Measurements from ENCODE around the gene UGT2A3.
"Not testable (repeated sequence)": the region's sequence is repeated elsewhere in the genome, so short reads cannot be mapped to it uniquely, and the experiment has no call there.

UGT2A3 gene

GRCh38 chr4:68951078-68951805 lies at the start of gene UGT2A3:
Gene UGT2A3, minus strand, starts transcription at chr4:68951804. Its CDS starts 44 bp downstream, at chr4:68951760.
- no peak for DNase-seq

- no peak for DNase-seq
Measured at GRCh38 chr4:68997040-68997439, 45.4 kb upstream of the UGT2A3 start.

GRCh38 chr4:68995292-68995691 lies 43.7 kb upstream of the UGT2A3 start:
- no peak for DNase-seq

- no peak for DNase-seq
Measured at GRCh38 chr4:68987007-68987406, 35.4 kb upstream of the UGT2A3 start.

GRCh38 chr4:68985442-68985841 lies 33.8 kb upstream of the UGT2A3 start:
- DNase-seq = no peak

GRCh38 chr4:68984947-68985346 lies 33.3 kb upstream of the UGT2A3 start:
- no peak for DNase-seq

GRCh38 chr4:68963374-68963773 lies 11.8 kb upstream of the UGT2A3 start:
- no peak for DNase-seq

- no peak for DNase-seq
Measured at GRCh38 chr4:68962868-68963267, 11.3 kb upstream of the UGT2A3 start.

- no peak for DNase-seq
Measured at GRCh38 chr4:68960294-68961163, 8.9 kb upstream of the UGT2A3 start.

- DNase-seq = not testable (repeated sequence)
Measured at GRCh38 chr4:68959085-68959484, 7.5 kb upstream of the UGT2A3 start.

GRCh38 chr4:68954126-68954525 lies 2.5 kb upstream of the UGT2A3 start:
- DNase-seq = no peak

- no peak for DNase-seq
Measured at GRCh38 chr4:68953056-68953596, 1.5 kb upstream of the UGT2A3 start.

GRCh38 chr4:68951806-68952585 lies 392 bp upstream of the UGT2A3 start:
- DNase-seq = no peak

GRCh38 chr4:68950033-68950432 lies 1.6 kb downstream of the UGT2A3 start:
- DNase-seq = no peak

- DNase-seq = no peak
Measured at GRCh38 chr4:68948985-68949384, 2.6 kb downstream of the UGT2A3 start.

GRCh38 chr4:68948044-68948743 lies 3.4 kb downstream of the UGT2A3 start:
- no peak for DNase-seq

GRCh38 chr4:68929076-68929737 lies 22.4 kb downstream of the UGT2A3 start:
- no peak for DNase-seq

GRCh38 chr4:68927165-68927564 lies 24.4 kb downstream of the UGT2A3 start:
- no peak for DNase-seq

- not testable (repeated sequence) for DNase-seq
Measured at GRCh38 chr4:68922202-68922601, 29.4 kb downstream of the UGT2A3 start.

GRCh38 chr4:68921051-68921450 lies 30.6 kb downstream of the UGT2A3 start:
- no peak for DNase-seq

- no peak for DNase-seq
Measured at GRCh38 chr4:68917016-68917415, 34.6 kb downstream of the UGT2A3 start.

- no peak for DNase-seq
Measured at GRCh38 chr4:68912807-68913206, 38.8 kb downstream of the UGT2A3 start.

All from NCI-H2171 (cell line).